CD4-positive, alpha-beta T cell treated with Interferon alpha-2 for 1 hour (primary cell): Measurements from ENCODE around the gene DPYSL4.

Source experiments
- DNase-seq, 2 donors: peaks; one replicate each; pipeline ENCODE4 v3.0.0-alpha.2; 2020 to 2022

The DPYSL4 gene

GRCh38 chr10:132248455-132249225 lies 61.9 kb downstream of the DPYSL4 start:
- DNase-seq, result peak; percentile 48 to 56

- no peak for DNase-seq
These were observed 62.5 kb downstream of the DPYSL4 start for GRCh38 chr10:132249226-132249724.

GRCh38 chr10:132249824-132250375 lies 63.2 kb downstream of the DPYSL4 start:
- DNase-seq, result no peak

GRCh38 chr10:132250481-132251475 lies 64.0 kb downstream of the DPYSL4 start:
- DNase-seq, result no peak

GRCh38 chr10:132251928-132252327 lies 65.2 kb downstream of the DPYSL4 start:
- no peak for DNase-seq

GRCh38 chr10:132252412-132252811 lies 65.7 kb downstream of the DPYSL4 start:
- no peak for DNase-seq

GRCh38 chr10:132253092-132253687 lies 66.4 kb downstream of the DPYSL4 start:
- DNase-seq, result no peak

- DNase-seq, result no peak
These were observed 68.1 kb downstream of the DPYSL4 start for GRCh38 chr10:132254841-132255240.
